C4-2B (cell line): ENCODE data around the gene IRX3.

Experiments used
- CTCF ChIP-seq: fragments of 450-650 bp; conservative IDR thresholded peaks from 2 replicates; pipeline ENCODE4 v1.5.1; 2017; ENCODE audit warnings: mild to moderate bottlenecking
- ZFX ChIP-seq: fragments of 450-650 bp; IDR thresholded peaks from 2 replicates; pipeline ENCODE4 v1.6.1; 2017

- TF ChIP-seq CTCF, result no peak
- TF ChIP-seq ZFX, result no peak
Measured at GRCh38 chr16:54268766-54269165, 17.8 kb downstream of the IRX3 start.
